ENCODE measurements around the gene ZNF410.
"Not testable (repeated sequence)": the region's sequence is repeated elsewhere in the genome, so short reads cannot be mapped to it uniquely, and the experiment has no call there.

The ZNF410 gene

DNA sequence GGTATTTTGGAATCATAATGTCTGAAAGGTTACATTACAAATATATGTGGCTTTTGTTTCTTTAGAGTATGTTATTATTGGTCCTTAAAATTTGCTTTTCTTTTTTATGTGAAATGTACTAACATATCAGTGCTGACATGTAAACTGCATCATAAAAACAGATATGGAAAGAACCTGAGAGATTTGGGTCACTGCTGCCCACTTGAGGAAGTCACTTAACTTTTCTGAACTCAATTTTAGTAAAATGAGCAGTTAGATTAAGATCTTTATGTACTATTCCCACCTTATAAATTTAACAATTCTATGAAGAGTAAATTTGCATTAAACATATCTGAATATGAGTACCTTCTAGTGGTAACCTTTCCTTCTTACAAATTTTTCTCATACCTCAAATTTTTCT is 27.5 kb upstream of the ZNF410 start:
- peaks cover 5% of the 10 kb centered on the region; the same call in 1 of the 2 replicates for H3K36me3 ChIP-seq

DNA sequence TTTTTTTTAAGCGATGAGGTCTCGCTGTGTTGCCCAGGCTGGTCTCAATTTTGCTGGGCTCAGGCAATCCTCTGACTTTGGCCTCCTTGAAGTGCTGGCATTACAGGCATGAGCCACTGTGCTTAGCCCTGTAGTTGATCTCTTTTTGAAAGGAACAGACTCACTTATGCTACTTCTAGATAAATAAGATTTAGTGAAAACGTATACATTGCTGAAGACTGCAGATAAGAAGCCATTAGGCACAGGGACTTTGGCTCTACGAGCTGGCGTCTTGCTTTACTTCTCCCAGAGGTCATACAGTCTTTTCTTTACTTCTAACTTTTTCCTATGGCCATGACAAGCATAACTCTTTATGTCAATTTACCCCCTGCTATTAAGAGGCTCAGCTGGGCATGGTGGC is 25.6 kb upstream of the ZNF410 start:
- Histone ChIP-seq H4K20me1 (no peaks in the 10 kb centered on the region), H3K27ac (no peak overlapping the region), H3K27me3 (no peaks in the 10 kb centered on the region), H3K4me3 (no peak overlapping the region), H3K9me3 (no peaks in the 10 kb centered on the region), H3K36me3 (peaks cover 5% of the 10 kb centered on the region; the same call in 1 of the 2 replicates), H3K4me1 (no peaks in the 10 kb centered on the region), H3K9ac (no peak overlapping the region), H3K4me2 (no peak overlapping the region)
- TF ChIP-seq Cebpa-rat (IDR thresholded peaks at IDR 0.05), result no peak

More for the DNA sequence above, 27.5 kb upstream of the ZNF410 start:
- no peaks in the 10 kb centered on the region for H3K27me3 ChIP-seq
- no peaks in the 10 kb centered on the region for H3K4me1 ChIP-seq
- H4K20me1 ChIP-seq, result no peaks in the 10 kb centered on the region
- no peak overlapping the region for H3K4me3 ChIP-seq
- no peaks in the 10 kb centered on the region for H3K9me3 ChIP-seq
- no peak overlapping the region for H3K9ac ChIP-seq
- no peak overlapping the region for H3K4me2 ChIP-seq
- no peak for TF ChIP-seq Cebpa-rat (IDR thresholded peaks at IDR 0.05)
- no peak overlapping the region for H3K27ac ChIP-seq

DNA sequence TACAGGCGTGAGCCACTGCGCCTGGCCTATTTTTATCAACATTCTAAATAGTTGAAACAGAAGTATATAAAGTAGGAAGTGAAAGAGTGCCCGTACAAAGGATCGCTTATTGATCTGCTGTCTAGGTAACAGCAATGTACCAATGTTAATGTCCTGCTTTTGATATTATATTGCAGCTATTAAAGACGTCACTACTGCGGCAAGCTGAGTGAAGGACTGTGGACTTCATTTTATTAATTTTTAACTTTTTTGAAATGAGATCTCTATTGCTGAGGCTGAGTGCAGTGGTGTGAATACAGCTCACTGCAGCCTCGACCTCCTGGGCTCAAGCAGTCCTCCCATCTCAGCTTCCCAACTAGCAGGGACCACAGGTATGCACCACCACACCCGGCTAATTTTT is 24.2 kb upstream of the ZNF410 start:
- H3K27me3 ChIP-seq, result no peaks in the 10 kb centered on the region
- H3K4me3 ChIP-seq, result no peak overlapping the region
- H3K4me2 ChIP-seq, result no peak overlapping the region
- no peaks in the 10 kb centered on the region for H3K9me3 ChIP-seq
- H3K36me3 ChIP-seq, result peaks cover 5% of the 10 kb centered on the region; the same call in 1 of the 2 replicates
- no peaks in the 10 kb centered on the region for H4K20me1 ChIP-seq
- TF ChIP-seq Cebpa-rat (IDR thresholded peaks at IDR 0.05), result no peak
- H3K9ac ChIP-seq, result no peak overlapping the region
- no peak overlapping the region for H3K27ac ChIP-seq
- no peaks in the 10 kb centered on the region for H3K4me1 ChIP-seq

DNA sequence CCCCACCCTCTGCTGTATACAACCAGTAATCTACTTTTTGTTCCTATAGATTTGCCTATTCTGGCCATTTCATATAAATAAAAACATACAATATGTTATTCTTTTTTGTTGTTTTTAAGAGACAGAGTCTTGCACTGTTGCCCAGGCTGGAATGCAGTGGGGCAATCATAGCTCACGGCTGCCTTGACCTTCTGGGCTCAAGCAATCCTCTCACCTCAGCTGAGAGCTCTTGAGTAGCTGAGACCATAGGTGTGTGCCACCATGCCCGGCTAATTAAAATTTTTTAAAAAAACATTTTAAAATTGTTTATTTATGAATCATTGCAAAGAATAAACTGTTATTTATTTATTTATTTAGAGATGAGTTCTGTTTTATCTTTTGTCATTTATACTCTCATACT is 23.4 kb upstream of the ZNF410 start:
- H3K27ac ChIP-seq, result no peak overlapping the region
- H3K9ac ChIP-seq, result no peak overlapping the region
- no peak overlapping the region for H3K4me3 ChIP-seq
- H3K27me3 ChIP-seq, result no peaks in the 10 kb centered on the region
- H3K36me3 ChIP-seq, result peaks cover 5% of the 10 kb centered on the region; the same call in 1 of the 2 replicates
- no peak for TF ChIP-seq Cebpa-rat (IDR thresholded peaks at IDR 0.05)
- no peaks in the 10 kb centered on the region for H3K9me3 ChIP-seq
- H3K4me1 ChIP-seq, result no peaks in the 10 kb centered on the region
- no peaks in the 10 kb centered on the region for H4K20me1 ChIP-seq
- H3K4me2 ChIP-seq, result no peak overlapping the region

DNA sequence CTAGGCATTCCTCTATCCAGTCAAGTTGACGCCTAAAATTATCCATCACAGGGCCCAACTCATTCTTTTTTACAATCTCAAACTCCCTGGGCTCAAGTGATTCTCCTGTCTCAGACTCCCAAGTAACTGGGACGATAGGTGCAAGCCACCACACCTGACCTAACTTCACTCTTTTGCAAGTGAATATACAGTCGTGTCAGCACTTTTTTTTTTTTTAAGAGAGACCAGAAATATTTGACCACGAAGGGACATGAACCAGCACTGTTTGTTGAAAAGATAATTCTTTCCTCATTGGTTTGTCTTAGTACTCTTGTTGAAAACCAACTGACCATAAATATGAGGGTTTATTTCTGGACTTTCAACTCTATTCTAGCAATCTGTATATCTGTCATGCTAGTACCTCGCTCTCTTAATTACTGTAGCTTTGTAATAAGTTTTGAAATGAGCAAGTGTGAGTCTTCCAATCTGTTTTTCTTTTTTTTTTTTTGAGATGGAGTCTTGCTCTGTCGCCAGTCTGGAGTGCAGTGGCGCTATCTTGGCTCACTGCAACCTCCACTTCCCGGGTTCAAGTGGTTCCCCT is 21.0 kb upstream of the ZNF410 start:
- Histone ChIP-seq H4K20me1 (no peaks in the 10 kb centered on the region), H3K36me3 (peaks cover 5% of the 10 kb centered on the region; the same call in 1 of the 2 replicates), H3K4me3 (no peak overlapping the region), H3K4me2 (no peak overlapping the region), H3K9me3 (no peaks in the 10 kb centered on the region), H3K9ac (no peak overlapping the region), H3K27ac (no peak overlapping the region), H3K27me3 (no peaks in the 10 kb centered on the region), H3K4me1 (no peaks in the 10 kb centered on the region)
- TF ChIP-seq Cebpa-rat (IDR thresholded peaks at IDR 0.05), result no peak

DNA sequence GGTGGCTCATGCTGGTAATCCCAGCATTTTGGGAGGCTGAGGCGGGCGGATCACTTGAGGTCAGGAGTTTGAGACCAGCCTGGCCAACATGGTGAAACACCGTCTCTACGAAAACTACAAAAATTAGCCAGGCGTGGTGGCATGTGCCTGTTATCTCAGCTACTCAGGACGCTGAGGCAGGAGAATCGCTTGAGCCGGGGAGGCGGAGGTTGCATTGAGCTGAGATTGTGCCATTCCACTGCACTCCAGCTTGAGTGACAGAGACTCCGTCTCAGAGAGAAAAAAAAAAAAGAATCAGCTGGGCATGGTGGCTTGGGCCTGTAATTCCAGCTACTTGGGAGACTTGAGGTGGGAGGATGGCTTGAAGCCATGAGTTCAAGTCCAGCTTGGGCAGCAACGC is 16.9 kb upstream of the ZNF410 start:
- not testable (repeated sequence) for H4K20me1 ChIP-seq, H3K27me3 ChIP-seq, H3K9me3 ChIP-seq, H3K27ac ChIP-seq, H3K36me3 ChIP-seq, H3K9ac ChIP-seq, H3K4me2 ChIP-seq, H3K4me1 ChIP-seq, H3K4me3 ChIP-seq

DNA sequence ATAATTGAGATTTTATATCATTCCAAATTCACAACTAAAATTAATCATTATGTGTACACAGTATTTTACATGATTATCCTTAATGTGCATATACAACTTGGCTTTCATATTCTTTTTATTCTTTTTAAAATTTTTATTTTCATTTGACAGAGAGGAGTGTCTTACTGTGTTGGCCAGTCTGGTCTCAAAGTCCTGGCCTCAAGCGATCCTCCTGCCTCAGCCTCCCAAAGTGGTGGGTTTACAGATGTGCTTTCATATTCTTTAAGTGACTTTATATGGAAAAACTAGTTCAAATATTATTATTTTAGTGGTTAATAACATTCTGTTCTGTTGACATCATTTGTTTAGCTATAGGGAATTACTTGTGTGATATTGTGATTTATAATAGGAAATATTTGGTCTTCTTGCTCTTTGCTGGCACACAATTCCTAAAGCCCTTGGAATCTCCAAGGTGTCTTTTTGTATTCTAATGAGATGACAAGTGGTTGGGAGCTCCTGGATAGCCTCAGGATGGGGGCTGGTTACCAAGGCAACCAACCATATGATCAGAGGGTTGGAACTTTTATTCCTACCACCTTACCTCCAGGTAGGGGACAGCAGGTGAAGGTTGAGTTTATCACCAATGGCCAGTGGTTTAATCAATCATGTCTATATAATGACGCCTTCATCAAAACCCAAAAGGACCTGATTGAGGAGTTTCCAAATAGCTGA is 16.0 kb upstream of the ZNF410 start:
- H3K27me3 ChIP-seq, result no peaks in the 10 kb centered on the region
- H3K27ac ChIP-seq, result no peak overlapping the region
- H3K4me1 ChIP-seq, result no peaks in the 10 kb centered on the region
- H3K4me2 ChIP-seq, result no peak overlapping the region
- H3K36me3 ChIP-seq, result no peaks in the 10 kb centered on the region
- H3K9me3 ChIP-seq, result no peaks in the 10 kb centered on the region
- TF ChIP-seq Cebpa-rat (IDR thresholded peaks at IDR 0.05), result no peak
- no peaks in the 10 kb centered on the region for H4K20me1 ChIP-seq
- no peak overlapping the region for H3K9ac ChIP-seq
- H3K4me3 ChIP-seq, result no peak overlapping the region

DNA sequence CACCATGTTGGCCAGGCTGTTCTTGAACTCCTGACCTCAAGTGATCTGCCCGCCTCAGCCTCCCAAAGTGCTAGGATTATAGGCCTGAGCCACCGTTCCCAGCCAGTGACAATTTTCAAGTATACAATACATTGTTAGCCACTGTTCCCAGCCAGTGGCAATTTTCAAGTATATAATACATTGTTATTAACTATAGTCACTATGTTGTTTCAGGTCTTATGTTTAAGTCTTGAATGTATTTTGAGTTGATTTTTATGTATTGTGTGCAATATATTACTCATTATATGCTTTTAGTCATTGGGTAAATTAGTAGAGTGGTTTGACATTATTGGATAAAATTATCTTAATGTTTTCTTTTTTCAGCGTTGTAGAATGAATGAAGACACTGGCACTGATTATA is 13.0 kb upstream of the ZNF410 start:
- no peaks in the 10 kb centered on the region for H4K20me1 ChIP-seq
- no peaks in the 10 kb centered on the region for H3K9me3 ChIP-seq
- no peak overlapping the region for H3K4me2 ChIP-seq
- TF ChIP-seq Cebpa-rat (IDR thresholded peaks at IDR 0.05), result no peak
- no peak overlapping the region for H3K9ac ChIP-seq
- no peak overlapping the region for H3K4me3 ChIP-seq
- no peaks in the 10 kb centered on the region for H3K36me3 ChIP-seq
- H3K27me3 ChIP-seq, result no peaks in the 10 kb centered on the region
- no peaks in the 10 kb centered on the region for H3K4me1 ChIP-seq
- H3K27ac ChIP-seq, result no peak overlapping the region

DNA sequence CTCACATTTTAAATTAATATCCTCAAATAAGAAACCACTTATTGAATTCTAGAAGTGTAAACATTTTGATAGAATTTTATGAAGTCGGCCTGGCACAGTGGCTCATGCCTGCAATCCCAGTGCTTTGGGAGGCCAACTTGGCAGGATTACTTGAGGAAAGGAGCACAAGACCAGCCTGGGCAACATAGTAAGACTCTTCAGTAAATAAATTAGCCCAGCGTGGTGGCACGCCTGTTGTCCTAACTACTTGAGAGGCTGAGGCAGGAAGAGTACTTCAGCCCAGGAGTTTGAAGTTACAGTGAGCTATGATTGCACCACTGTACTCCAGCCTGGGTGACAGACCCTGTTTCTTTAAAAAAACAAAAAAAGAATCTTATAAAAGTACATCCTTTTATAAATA is 8.9 kb upstream of the ZNF410 start:
- H3K4me1 ChIP-seq, result no peaks in the 10 kb centered on the region
- no peaks in the 10 kb centered on the region for H3K36me3 ChIP-seq
- H3K9me3 ChIP-seq, result no peaks in the 10 kb centered on the region
- no peak for TF ChIP-seq Cebpa-rat (IDR thresholded peaks at IDR 0.05)
- H3K4me3 ChIP-seq, result no peak overlapping the region
- H3K27ac ChIP-seq, result no peak overlapping the region
- H3K4me2 ChIP-seq, result no peak overlapping the region
- no peak overlapping the region for H3K9ac ChIP-seq
- H4K20me1 ChIP-seq, result no peaks in the 10 kb centered on the region
- no peaks in the 10 kb centered on the region for H3K27me3 ChIP-seq

DNA sequence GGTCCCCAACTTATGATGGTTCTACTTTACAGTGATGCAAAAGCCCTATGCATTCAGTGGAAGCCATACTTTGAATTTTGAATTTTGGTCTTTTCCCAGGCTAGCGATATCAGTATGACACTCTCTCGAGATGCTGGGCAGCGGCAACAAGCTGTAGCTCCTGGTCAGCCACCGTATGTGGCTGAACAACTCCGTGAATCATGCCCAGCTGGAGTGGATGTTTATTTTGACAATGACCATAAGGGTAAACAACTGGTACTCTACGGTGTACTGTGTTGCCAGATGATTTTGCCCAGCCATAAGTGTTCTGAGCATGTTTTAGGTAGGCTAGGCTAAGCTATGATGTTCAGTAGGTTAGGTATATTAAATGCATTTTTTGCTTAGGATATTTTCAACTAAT is 8.2 kb upstream of the ZNF410 start:
- no peak overlapping the region for H3K4me2 ChIP-seq
- no peak overlapping the region for H3K27ac ChIP-seq
- H3K4me1 ChIP-seq, result no peaks in the 10 kb centered on the region
- H3K4me3 ChIP-seq, result no peak overlapping the region
- H4K20me1 ChIP-seq, result no peaks in the 10 kb centered on the region
- no peaks in the 10 kb centered on the region for H3K9me3 ChIP-seq
- no peak overlapping the region for H3K9ac ChIP-seq
- no peaks in the 10 kb centered on the region for H3K36me3 ChIP-seq
- TF ChIP-seq Cebpa-rat (IDR thresholded peaks at IDR 0.05), result no peak
- H3K27me3 ChIP-seq, result no peaks in the 10 kb centered on the region

All from BLaER1 (cell line).